ENCODE results near the gene RBM4B.
"Not testable (repeated sequence)": the region's sequence is repeated elsewhere in the genome, so short reads cannot be mapped to it uniquely, and the experiment has no call there.

RBM4B gene, protein sequence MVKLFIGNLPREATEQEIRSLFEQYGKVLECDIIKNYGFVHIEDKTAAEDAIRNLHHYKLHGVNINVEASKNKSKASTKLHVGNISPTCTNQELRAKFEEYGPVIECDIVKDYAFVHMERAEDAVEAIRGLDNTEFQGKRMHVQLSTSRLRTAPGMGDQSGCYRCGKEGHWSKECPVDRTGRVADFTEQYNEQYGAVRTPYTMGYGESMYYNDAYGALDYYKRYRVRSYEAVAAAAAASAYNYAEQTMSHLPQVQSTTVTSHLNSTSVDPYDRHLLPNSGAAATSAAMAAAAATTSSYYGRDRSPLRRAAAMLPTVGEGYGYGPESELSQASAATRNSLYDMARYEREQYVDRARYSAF

GRCh38 chr11:66677599-66678375 lies at the start of gene RBM4B:
TSS of gene RBM4B (minus strand) at chr11:66677887. CDS start at chr11:66677079, 808 bp downstream.
- DNase-seq (ENCODE audit: low read depth in 2 of 3, low spot score in 1 of 3): peak; percentile 93 to 96 (median 94)

- DNase-seq (ENCODE audit: low read depth in 2 of 3, low spot score in 1 of 3): no peak
Measured at GRCh38 chr11:66725647-66726046, 48.0 kb upstream of the RBM4B start.

DNA sequence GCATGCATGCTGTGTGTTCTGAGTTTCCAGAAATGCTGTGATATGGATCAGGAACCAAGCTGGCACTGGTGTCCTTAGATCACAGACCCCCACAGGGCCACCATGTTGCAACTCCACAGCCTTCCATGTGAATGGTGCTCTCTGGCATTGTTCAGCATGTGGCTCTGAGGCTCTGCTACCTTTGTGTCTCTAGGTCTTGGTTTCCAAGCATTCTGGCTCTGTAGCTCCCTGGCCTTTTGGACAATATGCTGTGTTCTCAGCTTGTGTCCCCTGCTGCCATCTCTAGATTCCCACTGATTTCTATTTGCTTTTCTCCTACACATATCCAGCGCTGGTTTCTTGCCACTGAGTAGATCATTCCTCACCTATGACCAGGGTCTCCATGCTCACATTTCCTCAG lies 47.4 kb upstream of the RBM4B start:
- no peak for DNase-seq (ENCODE audit: low read depth in 2 of 3, low spot score in 1 of 3)

DNA sequence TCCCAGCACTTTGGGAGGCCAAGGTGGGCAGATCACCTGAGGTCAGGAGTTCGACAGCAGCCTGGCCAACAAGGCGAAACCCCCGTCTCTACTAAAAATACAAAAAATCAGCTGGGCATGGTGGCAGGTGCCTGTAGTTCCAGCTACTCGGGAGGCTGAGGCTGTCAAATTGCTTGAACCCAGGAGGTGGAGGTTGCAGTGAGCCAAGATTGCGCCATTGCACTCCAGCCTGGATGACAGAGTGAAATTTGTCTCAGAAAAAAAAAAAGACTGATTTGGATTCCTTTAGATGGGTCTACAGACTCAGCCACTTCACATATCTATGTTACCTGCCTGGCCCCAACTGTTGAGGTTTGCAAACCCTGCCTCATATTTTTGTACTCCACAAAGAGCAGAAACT lies 46.5 kb upstream of the RBM4B start:
- not testable (repeated sequence) for DNase-seq (ENCODE audit: low read depth in 2 of 3, low spot score in 1 of 3)

- no peak for DNase-seq (ENCODE audit: low read depth in 2 of 3, low spot score in 1 of 3)
Measured at GRCh38 chr11:66723693-66724092, 46.0 kb upstream of the RBM4B start.

- DNase-seq (ENCODE audit: low read depth in 2 of 3, low spot score in 1 of 3): no peak
Measured at GRCh38 chr11:66722745-66723651, 45.3 kb upstream of the RBM4B start.

GRCh38 chr11:66721939-66722338 lies 44.3 kb upstream of the RBM4B start:
- DNase-seq (ENCODE audit: low read depth in 2 of 3, low spot score in 1 of 3): no peak

GRCh38 chr11:66720899-66721470 lies 43.3 kb upstream of the RBM4B start:
- no peak for DNase-seq (ENCODE audit: low read depth in 2 of 3, low spot score in 1 of 3)

GRCh38 chr11:66720223-66720898 lies 42.7 kb upstream of the RBM4B start:
- peak; percentile 26 to 50 (median 45) for DNase-seq (ENCODE audit: low read depth in 2 of 3, low spot score in 1 of 3)

GRCh38 chr11:66719111-66719872 lies 41.6 kb upstream of the RBM4B start:
- DNase-seq (ENCODE audit: low read depth in 2 of 3, low spot score in 1 of 3): no peak

- no peak for DNase-seq (ENCODE audit: low read depth in 2 of 3, low spot score in 1 of 3)
Measured at GRCh38 chr11:66718320-66718971, 40.8 kb upstream of the RBM4B start.

DNA sequence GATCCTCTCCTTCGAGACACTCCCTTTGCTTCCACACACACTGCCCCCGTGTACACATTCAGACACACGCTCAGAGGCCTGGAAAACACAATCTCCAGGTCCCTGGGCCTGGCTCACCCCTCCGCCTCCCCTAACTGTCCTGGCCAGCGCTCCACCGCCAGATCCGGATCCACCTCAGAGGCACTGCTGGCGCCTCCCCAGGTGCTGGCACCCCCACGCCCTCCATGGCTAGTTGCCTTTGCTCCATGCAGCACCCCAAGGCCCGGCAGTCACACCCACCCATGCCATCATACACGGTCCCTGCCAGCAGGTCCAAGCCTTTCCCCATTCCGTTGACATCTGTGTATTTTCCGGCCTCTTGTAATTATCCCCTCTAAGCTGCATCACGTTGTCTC lies 40.2 kb upstream of the RBM4B start:
- DNase-seq (ENCODE audit: low read depth in 2 of 3, low spot score in 1 of 3): no peak

- no peak for DNase-seq (ENCODE audit: low read depth in 2 of 3, low spot score in 1 of 3)
Measured at GRCh38 chr11:66716996-66717395, 39.3 kb upstream of the RBM4B start.

GRCh38 chr11:66715346-66716085 lies 37.8 kb upstream of the RBM4B start:
- DNase-seq (ENCODE audit: low read depth in 2 of 3, low spot score in 1 of 3): no peak

DNA sequence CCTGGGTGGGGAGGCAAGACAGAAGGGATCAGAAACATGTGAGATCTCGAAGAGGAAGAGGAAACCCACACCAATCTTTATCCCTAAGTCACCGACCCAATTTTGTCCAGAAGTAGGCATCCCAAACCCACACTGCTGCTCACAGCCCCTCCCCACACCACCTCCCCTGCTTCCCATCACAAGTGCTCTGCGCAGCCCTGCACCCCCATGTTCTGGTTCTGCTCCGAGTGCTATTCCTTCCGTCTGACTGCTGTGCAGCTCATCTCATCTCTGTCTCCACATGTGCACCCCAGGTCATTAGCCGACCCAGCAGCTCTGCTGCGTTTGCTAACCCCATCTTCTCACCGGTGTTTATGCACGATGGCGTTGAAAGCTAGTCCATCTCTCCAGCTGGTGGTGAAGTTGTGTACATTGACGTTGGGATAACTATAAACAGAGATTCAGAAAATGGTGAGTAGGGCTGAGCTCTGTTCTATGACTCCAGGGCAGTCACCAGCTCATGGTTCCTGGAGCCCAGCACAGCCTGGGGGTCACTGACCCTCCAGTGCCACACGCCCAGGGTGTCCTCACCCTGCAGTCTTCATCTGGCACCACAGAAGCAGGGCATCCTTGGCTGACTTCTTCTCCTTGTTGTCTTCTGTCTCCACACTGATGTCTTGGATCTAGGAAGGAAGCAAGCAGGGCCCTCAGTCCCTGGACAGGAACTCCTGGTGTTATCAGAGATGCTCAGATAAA lies 36.2 kb upstream of the RBM4B start:
- DNase-seq (ENCODE audit: low read depth in 2 of 3, low spot score in 1 of 3): no peak

DNA sequence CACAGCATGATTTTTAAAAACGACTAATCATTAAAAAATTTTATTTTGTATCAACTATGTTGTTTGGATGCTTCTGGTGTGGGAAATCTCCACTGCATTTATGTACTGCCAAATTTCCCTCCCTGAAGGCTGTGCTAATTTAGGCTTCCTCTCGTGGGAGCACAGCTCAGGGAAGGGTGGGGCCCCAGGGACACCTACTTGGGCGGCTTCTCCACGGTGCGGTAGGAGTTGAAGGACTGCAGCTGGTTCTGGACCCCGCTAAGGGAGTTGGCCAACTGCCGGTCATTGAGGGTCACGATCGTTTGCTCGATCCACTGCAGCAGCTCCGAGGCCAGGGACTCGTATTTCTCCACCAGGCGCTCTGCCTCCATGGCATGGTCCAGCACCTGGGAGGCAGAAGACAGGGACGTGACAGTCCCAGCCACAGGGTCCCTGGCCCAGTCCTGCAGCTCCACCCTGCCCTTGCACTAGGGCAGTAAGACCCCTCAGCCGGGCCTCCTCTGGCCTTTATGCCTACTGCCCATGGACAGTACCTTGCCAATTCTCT lies 32.8 kb upstream of the RBM4B start:
- DNase-seq (ENCODE audit: low read depth in 2 of 3, low spot score in 1 of 3): no peak

DNA sequence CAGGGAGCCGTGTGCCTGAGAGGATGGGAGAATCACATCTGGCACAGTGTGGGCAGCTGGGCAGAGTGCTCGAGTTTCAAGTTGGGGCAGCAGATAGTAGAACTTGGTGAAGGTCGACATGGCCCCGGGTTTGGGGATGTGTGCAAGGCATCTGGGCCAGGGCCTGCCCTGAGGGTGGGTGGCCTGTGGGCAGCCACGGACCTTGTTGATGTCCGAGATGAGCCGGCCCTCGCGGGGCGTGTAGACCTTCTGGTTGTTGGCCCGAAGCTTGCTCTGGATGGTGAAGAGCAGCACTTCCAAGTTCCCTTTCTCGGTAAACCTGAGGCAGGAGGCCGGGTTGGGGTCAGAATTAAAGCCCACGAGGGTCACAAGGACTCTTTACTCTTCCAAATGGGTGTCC lies 31.0 kb upstream of the RBM4B start:
- DNase-seq (ENCODE audit: low read depth in 2 of 3, low spot score in 1 of 3): no peak

DNA sequence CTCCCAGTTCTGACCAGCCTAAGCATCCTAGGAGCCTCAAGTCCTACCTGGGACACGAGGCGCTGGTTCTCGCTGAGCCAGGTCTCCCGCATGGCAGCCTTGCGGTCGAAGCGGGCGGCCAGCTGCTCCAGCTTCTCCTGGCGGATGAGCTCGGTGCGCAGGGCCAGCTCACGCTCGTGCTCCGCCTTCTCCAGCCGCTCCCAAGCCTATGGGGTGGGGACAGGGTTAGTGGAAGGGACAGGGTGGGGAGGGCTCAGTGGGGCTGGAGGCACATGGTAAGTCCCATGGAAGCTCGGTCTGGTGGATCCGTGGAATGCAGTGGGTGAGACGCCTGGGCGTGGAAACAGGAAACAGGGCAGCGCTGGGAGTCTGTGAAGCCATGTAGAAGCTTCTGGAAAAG lies 30.4 kb upstream of the RBM4B start:
- DNase-seq (ENCODE audit: low read depth in 2 of 3, low spot score in 1 of 3): no peak

All from stimulated activated CD4-positive, alpha-beta T cell treated with anti-CD3 and anti-CD28 coated beads, Interleukin-12 subunit alpha, Interleukin-12 subunit beta, amount 100 ng/mL, for 48 hours (primary cell).